IPS DF 4.7 (cell line): ENCODE data around the gene DCX.

Experiments used
- DNase-seq: peaks from one replicate; pipeline ENCODE4 v3.0.0-alpha.2; 2013; ENCODE audit warnings: low spot score; ENCODE audit errors: extremely low read depth

DCX gene

DNA sequence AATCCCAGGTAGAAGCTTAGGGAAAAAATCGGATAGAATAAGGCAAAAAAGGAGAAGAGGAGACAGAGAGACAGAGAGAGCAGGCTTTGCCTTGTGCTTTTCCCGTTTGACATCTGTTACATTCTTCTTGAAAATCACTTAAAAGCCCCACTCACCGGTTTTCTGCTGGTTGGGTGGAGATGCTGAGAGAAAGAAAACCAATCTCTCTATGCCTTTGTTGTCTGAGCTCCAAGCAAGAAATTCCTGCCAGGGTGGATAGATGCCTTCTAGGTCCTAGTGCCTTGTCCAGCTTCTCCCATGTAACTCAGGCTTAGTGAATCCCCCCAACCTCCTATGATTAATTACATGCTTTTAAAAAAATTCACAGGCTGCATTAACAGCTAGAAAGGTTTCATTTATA lies at the start of gene DCX:
Gene DCX, minus strand, starts transcription at position 210 of the 400 bp plus-strand sequence. CDS start 1,794 bp downstream, outside the sequence.
- no peak for DNase-seq

GRCh38 chrX:111460607-111461006 lies 48.6 kb upstream of the DCX start:
- no peak for DNase-seq

GRCh38 chrX:111447298-111447697 lies 35.3 kb upstream of the DCX start:
- DNase-seq, result no peak

GRCh38 chrX:111445485-111445884 lies 33.5 kb upstream of the DCX start:
- no peak for DNase-seq

- DNase-seq, result no peak
These were observed 32.9 kb upstream of the DCX start for GRCh38 chrX:111444881-111445280.

- no peak for DNase-seq
These were observed 32.0 kb upstream of the DCX start for GRCh38 chrX:111443946-111444345.

GRCh38 chrX:111442791-111443190 lies 30.8 kb upstream of the DCX start:
- no peak for DNase-seq

- DNase-seq, result no peak
These were observed 23.5 kb upstream of the DCX start for GRCh38 chrX:111435469-111435868.

- DNase-seq, result no peak
These were observed 19.0 kb upstream of the DCX start for GRCh38 chrX:111431001-111431400.

DNA sequence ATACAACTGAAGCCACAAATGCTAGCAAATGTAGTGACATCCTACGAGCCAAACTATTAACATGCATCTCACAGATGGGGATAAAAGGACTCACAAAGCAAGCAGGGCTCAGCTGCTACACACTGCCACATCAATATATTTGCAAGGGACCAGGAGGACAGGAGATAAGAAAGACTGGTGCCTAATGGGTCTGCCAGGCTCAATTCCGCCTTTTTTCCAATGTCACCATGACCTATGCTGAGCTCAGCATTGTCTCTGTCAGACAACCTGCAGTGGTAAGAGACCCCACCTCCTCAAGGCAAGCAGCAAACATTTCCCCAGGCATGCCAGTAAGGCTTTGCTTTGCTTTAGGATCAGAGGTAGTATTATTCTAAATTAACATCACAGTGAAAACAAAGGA lies 435 bp downstream of the DCX start:
- no peak for DNase-seq

DNA sequence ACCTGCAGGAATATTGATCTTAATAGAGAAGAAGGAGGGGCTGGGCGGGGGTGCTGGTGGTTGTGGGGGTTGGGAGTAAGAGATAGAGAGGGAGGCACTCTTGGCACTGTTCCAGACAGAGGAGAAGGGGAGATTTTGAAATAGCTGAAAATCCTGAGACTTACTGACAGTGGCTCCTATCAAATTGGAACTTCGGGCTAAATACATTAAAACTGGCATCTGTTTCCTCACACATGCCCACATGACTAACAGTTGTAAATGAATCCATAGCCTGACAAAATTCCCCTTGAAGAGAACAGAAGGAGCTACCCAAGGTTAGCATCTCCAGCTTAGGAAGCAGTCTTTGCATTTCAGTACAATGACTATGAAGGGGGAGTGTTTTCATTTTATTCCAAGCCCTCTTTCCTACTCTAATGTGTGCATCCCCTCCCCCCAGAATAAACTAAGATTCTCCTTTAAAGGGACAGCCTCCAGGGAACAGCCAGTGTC lies 1.4 kb downstream of the DCX start:
- no peak for DNase-seq

DNA sequence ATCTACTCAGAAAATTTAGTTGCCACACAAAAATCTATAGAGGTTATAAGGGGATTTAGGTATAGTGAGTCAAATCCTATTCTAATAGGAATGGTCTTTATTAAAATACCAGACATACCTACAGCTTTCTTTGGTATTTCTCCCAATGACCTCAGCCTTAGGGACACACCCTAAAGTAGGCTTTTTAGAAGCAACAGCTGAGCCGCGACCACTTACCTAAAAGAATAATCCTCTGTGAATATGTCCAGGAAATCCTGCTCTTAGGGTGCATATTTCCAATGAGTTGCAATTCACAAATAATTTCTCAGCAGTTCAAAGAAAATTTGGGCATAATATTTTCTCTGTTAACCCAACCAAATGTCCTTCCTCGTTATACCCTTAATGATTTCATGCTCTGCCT lies 2.7 kb downstream of the DCX start:
- no peak for DNase-seq

DNA sequence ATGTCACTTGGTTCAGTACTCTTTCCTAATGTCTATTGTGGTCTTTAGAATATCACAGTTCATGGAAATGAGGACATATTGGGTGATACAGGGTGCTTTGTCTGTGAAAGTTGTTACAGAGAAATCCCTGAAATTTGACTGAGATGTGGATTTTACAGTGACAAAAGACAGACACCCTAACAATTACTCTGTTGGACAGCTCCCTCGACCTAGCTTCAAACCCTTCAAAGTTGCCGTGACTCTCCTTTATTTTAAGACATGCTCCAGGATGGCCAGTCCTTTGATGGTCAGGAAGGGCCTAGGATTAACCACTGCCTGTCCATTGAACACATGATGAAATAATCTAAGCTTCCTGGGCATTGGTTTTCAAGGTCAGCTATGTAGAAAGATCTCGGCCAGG lies 4.0 kb downstream of the DCX start:
- DNase-seq, result no peak

DNA sequence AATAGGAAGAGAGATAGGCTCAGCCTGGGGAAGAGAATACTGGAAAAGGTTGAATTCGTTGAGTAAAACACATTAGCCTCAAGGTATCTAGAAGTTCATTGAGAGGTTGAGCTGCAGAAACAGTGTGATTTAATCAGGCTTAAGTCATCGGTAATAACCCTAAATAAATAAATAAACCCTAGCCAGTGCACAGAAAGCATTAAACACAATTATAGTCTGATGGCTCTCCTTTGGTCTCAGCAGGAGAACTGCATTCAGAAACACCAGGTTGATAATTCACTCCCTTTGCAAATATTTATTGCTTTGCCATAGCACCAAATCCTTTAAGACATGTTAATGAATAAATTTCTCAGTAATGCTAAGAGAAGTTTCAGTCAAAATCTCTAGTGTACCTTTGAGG lies 9.6 kb downstream of the DCX start:
- no peak for DNase-seq

GRCh38 chrX:111395149-111395548 lies 16.8 kb downstream of the DCX start:
- no peak for DNase-seq

DNA sequence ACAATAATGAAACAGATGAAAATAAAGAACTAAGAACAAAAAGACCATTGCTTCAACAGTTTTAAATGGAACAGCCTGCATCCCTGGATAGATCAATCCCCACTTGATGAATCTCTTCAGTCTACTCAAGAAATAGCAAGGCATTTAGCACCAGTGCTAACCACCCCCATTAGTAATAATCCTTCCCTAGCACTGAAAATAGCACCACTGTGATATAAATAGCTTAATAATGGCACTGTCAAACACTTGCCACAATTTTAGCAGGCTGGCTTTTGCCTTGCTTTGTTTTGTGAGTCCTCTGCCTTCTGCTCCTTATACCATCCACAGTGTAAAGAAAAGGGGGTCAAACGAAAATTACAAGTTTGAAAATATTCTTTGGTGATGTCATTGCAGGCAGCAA lies 17.4 kb downstream of the DCX start:
- no peak for DNase-seq

DNA sequence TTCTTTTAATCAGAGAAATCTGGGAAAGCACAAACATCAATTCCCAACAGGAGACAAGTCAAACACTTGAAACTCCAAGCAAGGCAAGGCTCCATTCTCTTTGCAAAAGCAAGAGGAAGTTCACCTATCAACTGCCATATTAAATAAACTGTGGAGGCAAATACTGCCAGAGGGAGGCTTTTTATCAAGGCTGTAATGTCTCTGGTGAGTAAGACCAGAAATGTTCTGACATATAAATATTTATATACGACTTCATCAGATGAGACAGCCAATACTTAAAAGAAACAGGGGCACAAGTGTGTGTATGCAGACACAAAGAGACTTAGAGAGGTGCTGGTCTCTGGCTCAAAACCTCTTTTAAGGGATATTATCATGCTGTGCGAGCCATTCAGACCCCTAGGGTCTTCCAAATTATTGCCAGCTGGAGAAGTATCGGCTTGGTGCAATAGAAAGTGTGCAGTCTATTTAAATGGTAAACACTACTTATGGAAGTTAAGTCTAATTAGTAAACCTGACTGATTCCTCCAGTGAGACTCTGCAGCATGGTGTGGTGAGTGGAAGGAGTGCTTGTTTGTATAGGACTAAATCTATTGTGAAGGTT lies 24.4 kb downstream of the DCX start:
- no peak for DNase-seq

DNA sequence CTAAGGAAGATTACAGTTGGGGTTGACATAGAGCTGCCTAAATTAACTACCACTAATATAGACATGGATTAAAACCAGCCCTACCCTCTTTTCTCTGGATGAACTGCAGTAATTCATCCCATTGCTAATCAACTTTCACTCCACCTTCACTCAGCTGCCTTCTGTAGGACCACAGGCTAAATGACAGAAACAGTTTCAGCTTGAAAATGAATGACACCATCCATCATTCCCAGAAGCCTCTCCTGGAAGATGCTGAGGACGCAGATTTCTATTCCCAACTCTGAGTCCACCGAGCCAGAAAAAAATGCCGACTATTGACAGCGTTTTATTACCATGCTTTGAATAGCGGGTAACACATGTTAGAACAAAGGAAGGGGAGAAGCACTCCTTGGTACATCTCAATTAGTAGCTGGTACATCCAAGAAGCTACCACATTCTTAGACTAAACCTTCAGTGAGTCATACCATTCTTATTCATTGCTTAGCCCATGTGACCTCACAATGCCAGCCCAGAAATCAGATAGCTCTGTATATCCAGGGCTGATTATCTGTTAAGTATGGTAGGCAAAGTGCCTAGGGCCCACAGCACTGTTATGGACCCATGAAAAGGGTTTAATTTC lies 25.3 kb downstream of the DCX start:
- no peak for DNase-seq

- no peak for DNase-seq
These were observed 25.9 kb downstream of the DCX start for GRCh38 chrX:111386077-111386476.

GRCh38 chrX:111382277-111382676 lies 29.7 kb downstream of the DCX start:
- no peak for DNase-seq

- no peak for DNase-seq
These were observed 35.0 kb downstream of the DCX start for GRCh38 chrX:111376897-111377578.

DNA sequence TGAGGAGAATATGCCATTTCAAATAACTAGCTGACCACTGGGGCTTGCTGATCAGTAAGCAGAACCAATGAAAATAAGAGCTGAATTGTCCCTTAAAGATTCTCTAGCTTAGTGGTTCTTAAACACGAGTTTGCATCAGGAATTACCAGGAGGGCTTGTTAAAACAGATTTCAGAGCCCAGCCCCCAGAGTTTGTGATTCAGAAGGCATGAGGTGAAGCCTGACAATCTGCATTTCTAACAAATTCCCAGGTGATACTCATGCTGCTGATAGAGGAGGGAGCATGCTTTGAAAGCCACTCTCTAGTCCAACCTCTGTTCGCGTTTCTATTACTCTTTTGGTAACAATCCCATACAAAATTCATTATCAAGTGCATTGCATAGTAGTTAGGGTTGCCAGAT lies 35.5 kb downstream of the DCX start:
- DNase-seq, result no peak

DNA sequence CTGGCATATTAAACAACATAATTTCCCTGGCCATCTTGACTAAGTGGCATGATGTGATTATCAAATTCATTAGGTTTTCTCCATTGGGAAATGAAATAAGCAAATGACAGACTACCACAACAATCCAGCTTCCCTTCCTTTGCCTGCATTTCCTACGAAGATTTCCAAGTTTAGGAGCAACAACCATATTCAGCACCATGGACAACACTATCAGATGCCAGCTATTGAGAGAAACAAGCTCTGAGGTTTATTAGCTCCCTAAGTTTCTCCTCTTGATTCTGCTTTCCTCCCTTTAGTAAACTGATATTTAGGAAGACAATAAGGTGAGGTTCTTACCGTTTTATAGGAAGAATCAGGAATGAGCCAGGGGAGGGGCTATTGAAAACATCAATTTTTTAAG lies 36.2 kb downstream of the DCX start:
- no peak for DNase-seq
